Measurements from ENCODE around the gene RFPL3. TPM values are rescaled to one million over a fixed set of nuclear protein-coding genes. Genes with fewer than 3 reads are reported as not detected.
A peak's percentile ranks its signal among the peaks of the same experiment; 100 is the strongest.
"Not testable (repeated sequence)": the region's sequence is repeated elsewhere in the genome, so short reads cannot be mapped to it uniquely, and the experiment has no call there.

The RFPL3 gene
- polyA plus RNA-seq, 4 donors: 0.04 TPM; not detected in 3

- Histone ChIP-seq H3K36me3 (ENCODE audit: control insufficient read depth in 3 of 3, insufficient read depth in 2 of 3, low read depth in 1 of 3, low read length in 3 of 3) (no peaks in the 10 kb centered on the region), H3K27me3 (ENCODE audit: control insufficient read depth in 3 of 3, insufficient read depth in 3 of 3, low read length in 3 of 3) (peaks cover 0 to 5% (median 1%) of the 10 kb centered on the region in 3 donors), H3K4me3 (ENCODE audit: low read depth in 1 of 3, low read length in 3 of 3) (no peak overlapping the region), H3K4me1 (ENCODE audit: control insufficient read depth in 3 of 3, insufficient read depth in 2 of 3, low read depth in 1 of 3, low read length in 2 of 3) (no peaks in the 10 kb centered on the region), H3K9me3 (ENCODE audit: control insufficient read depth in 2 of 2, insufficient read depth in 1 of 2, low read depth in 1 of 2, low read length in 1 of 2) (no peaks in the 10 kb centered on the region), H3K27ac (ENCODE audit: low read depth in 1 of 3, low read length in 2 of 3) (no peak overlapping the region)
- 84 to 87% (median 86%) methylated on average over 23 of the region's 23 CpGs for WGBS, 3 donors
- DNase-seq (no peak), FAIRE-seq (no peak)
Observed at GRCh38 chr22:32339190-32340012, 18.3 kb upstream of the RFPL3 start.

GRCh38 chr22:32340411-32340810 lies 17.3 kb upstream of the RFPL3 start:
- FAIRE-seq: no peak
- DNase-seq: no peak
- no peaks in the 10 kb centered on the region for H3K36me3 ChIP-seq (ENCODE audit: control insufficient read depth in 3 of 3, insufficient read depth in 2 of 3, low read depth in 1 of 3, low read length in 3 of 3)
- 66 to 78% (median 74%) methylated on average over 11 of the region's 11 CpGs for WGBS, 3 donors
- H3K27ac ChIP-seq (ENCODE audit: low read depth in 1 of 3, low read length in 2 of 3): no peak overlapping the region
- no peaks in the 10 kb centered on the region for H3K9me3 ChIP-seq (ENCODE audit: control insufficient read depth in 2 of 2, insufficient read depth in 1 of 2, low read depth in 1 of 2, low read length in 1 of 2)
- no peak overlapping the region for H3K4me3 ChIP-seq (ENCODE audit: low read depth in 1 of 3, low read length in 3 of 3)
- no peaks in the 10 kb centered on the region for H3K4me1 ChIP-seq (ENCODE audit: control insufficient read depth in 3 of 3, insufficient read depth in 2 of 3, low read depth in 1 of 3, low read length in 2 of 3)
- peaks cover 0 to 5% (median 1%) of the 10 kb centered on the region in 3 donors for H3K27me3 ChIP-seq (ENCODE audit: control insufficient read depth in 3 of 3, insufficient read depth in 3 of 3, low read length in 3 of 3)

GRCh38 chr22:32341122-32341740 lies 16.4 kb upstream of the RFPL3 start:
- no peaks in the 10 kb centered on the region for H3K9me3 ChIP-seq (ENCODE audit: control insufficient read depth in 2 of 2, insufficient read depth in 1 of 2, low read depth in 1 of 2, low read length in 1 of 2)
- DNase-seq (no peak), FAIRE-seq (no peak)
- WGBS, 3 donors: 76 to 79% (median 77%) methylated on average over 10 to 13 of the region's 13 CpGs
- no peaks in the 10 kb centered on the region for H3K36me3 ChIP-seq (ENCODE audit: control insufficient read depth in 3 of 3, insufficient read depth in 2 of 3, low read depth in 1 of 3, low read length in 3 of 3)
- no peak overlapping the region for H3K27ac ChIP-seq (ENCODE audit: low read depth in 1 of 3, low read length in 2 of 3)
- peaks cover 0 to 5% (median 1%) of the 10 kb centered on the region in 3 donors for H3K27me3 ChIP-seq (ENCODE audit: control insufficient read depth in 3 of 3, insufficient read depth in 3 of 3, low read length in 3 of 3)
- no peak overlapping the region for H3K4me3 ChIP-seq (ENCODE audit: low read depth in 1 of 3, low read length in 3 of 3)
- H3K4me1 ChIP-seq (ENCODE audit: control insufficient read depth in 3 of 3, insufficient read depth in 2 of 3, low read depth in 1 of 3, low read length in 2 of 3): no peaks in the 10 kb centered on the region

GRCh38 chr22:32342977-32343376 lies 14.7 kb upstream of the RFPL3 start:
- 71 to 85% (median 75%) methylated on average over 2 of the region's 2 CpGs for WGBS, 3 donors
- Histone ChIP-seq H3K4me3 (ENCODE audit: low read depth in 1 of 3, low read length in 3 of 3) (no peak overlapping the region), H3K27me3 (ENCODE audit: control insufficient read depth in 3 of 3, insufficient read depth in 3 of 3, low read length in 3 of 3) (peaks cover 0 to 5% (median 1%) of the 10 kb centered on the region in 3 donors), H3K4me1 (ENCODE audit: control insufficient read depth in 3 of 3, insufficient read depth in 2 of 3, low read depth in 1 of 3, low read length in 2 of 3) (no peaks in the 10 kb centered on the region), H3K36me3 (ENCODE audit: control insufficient read depth in 3 of 3, insufficient read depth in 2 of 3, low read depth in 1 of 3, low read length in 3 of 3) (no peaks in the 10 kb centered on the region), H3K9me3 (ENCODE audit: control insufficient read depth in 2 of 2, insufficient read depth in 1 of 2, low read depth in 1 of 2, low read length in 1 of 2) (no peaks in the 10 kb centered on the region), H3K27ac (ENCODE audit: low read depth in 1 of 3, low read length in 2 of 3) (no peak overlapping the region)
- FAIRE-seq (no peak), DNase-seq (no peak)

DNA sequence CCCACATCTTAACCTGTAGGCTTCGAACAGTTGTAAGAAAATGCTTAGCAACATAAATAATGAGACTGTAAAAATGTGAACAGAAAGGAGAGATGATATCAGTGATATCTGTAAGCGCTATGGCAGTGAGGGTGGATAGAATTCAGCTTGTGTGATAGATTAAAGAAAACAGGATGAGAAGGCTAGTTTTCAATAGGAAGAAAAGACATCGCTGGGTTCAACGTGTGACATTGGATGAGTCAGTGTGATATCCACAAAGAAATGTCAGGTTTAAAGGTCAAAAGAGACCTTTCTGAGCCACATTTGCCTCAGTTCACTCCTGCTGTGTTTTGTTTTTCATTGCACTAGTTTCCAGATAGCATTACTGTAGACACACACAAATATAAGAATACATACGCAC lies 13.7 kb upstream of the RFPL3 start:
- Histone ChIP-seq H3K36me3 (ENCODE audit: control insufficient read depth in 3 of 3, insufficient read depth in 2 of 3, low read depth in 1 of 3, low read length in 3 of 3) (no peaks in the 10 kb centered on the region), H3K4me3 (ENCODE audit: low read depth in 1 of 3, low read length in 3 of 3) (no peak overlapping the region), H3K9me3 (ENCODE audit: control insufficient read depth in 2 of 2, insufficient read depth in 1 of 2, low read depth in 1 of 2, low read length in 1 of 2) (no peaks in the 10 kb centered on the region), H3K27ac (ENCODE audit: low read depth in 1 of 3, low read length in 2 of 3) (no peak overlapping the region), H3K27me3 (ENCODE audit: control insufficient read depth in 3 of 3, insufficient read depth in 3 of 3, low read length in 3 of 3) (peaks cover 0 to 5% (median 1%) of the 10 kb centered on the region in 3 donors), H3K4me1 (ENCODE audit: control insufficient read depth in 3 of 3, insufficient read depth in 2 of 3, low read depth in 1 of 3, low read length in 2 of 3) (no peaks in the 10 kb centered on the region)
- 47 to 70% (median 58%) methylated on average over 5 of the region's 5 CpGs for WGBS, 3 donors
- DNase-seq: no peak
- FAIRE-seq: no peak

DNA sequence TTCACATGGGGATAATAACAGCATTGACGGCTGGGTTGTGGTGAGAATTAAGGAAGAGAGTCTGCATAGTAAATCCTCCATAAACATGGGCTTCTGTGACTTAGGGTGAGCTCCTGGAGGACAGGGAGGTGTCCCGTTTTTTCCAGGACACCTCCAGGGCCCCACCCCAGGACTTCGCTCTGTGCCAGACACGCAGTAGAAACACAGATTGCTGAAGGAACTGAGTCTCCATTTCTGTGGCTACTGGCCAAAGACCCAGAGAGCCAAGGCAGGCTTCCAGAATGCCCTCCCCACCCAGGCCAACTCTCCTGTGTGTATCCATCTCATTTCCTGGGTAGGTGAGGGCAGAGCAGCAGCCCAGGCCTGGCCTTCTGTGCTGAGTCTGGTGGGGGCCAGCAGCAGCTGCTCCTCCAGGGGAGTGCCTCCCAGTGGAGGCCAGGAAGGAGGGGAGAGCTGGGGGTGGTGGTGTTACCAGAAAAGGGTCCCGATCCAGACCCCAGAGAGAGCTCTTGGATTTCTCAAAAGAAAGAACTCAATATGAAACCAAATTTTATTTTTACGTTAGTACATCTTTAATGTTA lies 9.5 kb upstream of the RFPL3 start:
- Histone ChIP-seq H3K4me1 (ENCODE audit: control insufficient read depth in 3 of 3, insufficient read depth in 2 of 3, low read depth in 1 of 3, low read length in 2 of 3) (no peaks in the 10 kb centered on the region), H3K9me3 (ENCODE audit: control insufficient read depth in 2 of 2, insufficient read depth in 1 of 2, low read depth in 1 of 2, low read length in 1 of 2) (no peaks in the 10 kb centered on the region), H3K27me3 (ENCODE audit: control insufficient read depth in 3 of 3, insufficient read depth in 3 of 3, low read length in 3 of 3) (no peaks in the 10 kb centered on the region), H3K27ac (ENCODE audit: low read depth in 1 of 3, low read length in 2 of 3) (no peak overlapping the region), H3K4me3 (ENCODE audit: low read depth in 1 of 3, low read length in 3 of 3) (no peak overlapping the region), H3K36me3 (ENCODE audit: control insufficient read depth in 3 of 3, insufficient read depth in 2 of 3, low read depth in 1 of 3, low read length in 3 of 3) (no peaks in the 10 kb centered on the region)
- WGBS, 3 donors: 40 to 75% (median 58%) methylated on average over 6 of the region's 6 CpGs
- DNase-seq: peak in 1 of 2 donors; percentile 57
- FAIRE-seq: no peak

- not testable (repeated sequence) for H3K4me3 ChIP-seq (ENCODE audit: low read depth in 1 of 3, low read length in 3 of 3); H3K27ac ChIP-seq (ENCODE audit: low read depth in 1 of 3, low read length in 2 of 3); FAIRE-seq; DNase-seq; H3K27me3 ChIP-seq (ENCODE audit: control insufficient read depth in 3 of 3, insufficient read depth in 3 of 3, low read length in 3 of 3); H3K9me3 ChIP-seq (ENCODE audit: control insufficient read depth in 2 of 2, insufficient read depth in 1 of 2, low read depth in 1 of 2, low read length in 1 of 2); H3K4me1 ChIP-seq (ENCODE audit: control insufficient read depth in 3 of 3, insufficient read depth in 2 of 3, low read depth in 1 of 3, low read length in 2 of 3); H3K36me3 ChIP-seq (ENCODE audit: control insufficient read depth in 3 of 3, insufficient read depth in 2 of 3, low read depth in 1 of 3, low read length in 3 of 3)
- 81 to 98% (median 92%) methylated on average over 1 of the region's 1 CpG for WGBS, 3 donors
Observed at GRCh38 chr22:32351875-32352274, 5.8 kb upstream of the RFPL3 start.

GRCh38 chr22:32352681-32353080 lies 5.0 kb upstream of the RFPL3 start:
- H3K4me1 ChIP-seq (ENCODE audit: control insufficient read depth in 3 of 3, insufficient read depth in 2 of 3, low read depth in 1 of 3, low read length in 2 of 3): no peaks in the 10 kb centered on the region
- H3K27ac ChIP-seq (ENCODE audit: low read depth in 1 of 3, low read length in 2 of 3): no peak overlapping the region
- 91 to 95% (median 91%) methylated on average over 14 of the region's 14 CpGs for whole genome bisulfite sequencing, 3 donors
- H3K4me3 ChIP-seq (ENCODE audit: low read depth in 1 of 3, low read length in 3 of 3): no peak overlapping the region
- H3K27me3 ChIP-seq (ENCODE audit: control insufficient read depth in 3 of 3, insufficient read depth in 3 of 3, low read length in 3 of 3): no peaks in the 10 kb centered on the region
- H3K9me3 ChIP-seq (ENCODE audit: control insufficient read depth in 2 of 2, insufficient read depth in 1 of 2, low read depth in 1 of 2, low read length in 1 of 2): no peaks in the 10 kb centered on the region
- FAIRE-seq: no peak
- no peak for DNase-seq
- no peaks in the 10 kb centered on the region for H3K36me3 ChIP-seq (ENCODE audit: control insufficient read depth in 3 of 3, insufficient read depth in 2 of 3, low read depth in 1 of 3, low read length in 3 of 3)
